Activated T-helper 17 cell treated with anti-CD3 and anti-CD28 coated beads, Interleukin-2, amount 50 U/mL, for 72 hours (primary cell): ENCODE data around the gene SYT2. TPM values are rescaled to one million over a fixed set of nuclear protein-coding genes. Genes with fewer than 3 reads are reported as not detected.

Source experiments
- ATAC-seq: fragments of 150-1000 bp; cut with Tn5 transposase; replicated peaks from 2 replicates; pipeline ENCODE4 v1.10.0; 2021; ENCODE audit warnings: mild to moderate bottlenecking, moderate library complexity
- H3K27ac Mint-ChIP-seq: one replicate; pipeline ENCODE4 v1.8.0; 2022; ENCODE audit warnings: mixed read lengths
- H3K27me3 Mint-ChIP-seq: one replicate; pipeline ENCODE4 v1.8.0; 2022; ENCODE audit warnings: mixed read lengths
- H3K36me3 Mint-ChIP-seq: one replicate; pipeline ENCODE4 v1.8.0; 2022; ENCODE audit warnings: low read depth, mild to moderate bottlenecking, mixed read lengths
- H3K4me1 Mint-ChIP-seq: one replicate; pipeline ENCODE4 v1.8.0; 2022; ENCODE audit warnings: mixed read lengths
- H3K4me3 Mint-ChIP-seq: one replicate; pipeline ENCODE4 v1.8.0; 2022; ENCODE audit warnings: mild to moderate bottlenecking, mixed read lengths
- H3K9me3 Mint-ChIP-seq: one replicate; pipeline ENCODE4 v1.8.0; 2022; ENCODE audit warnings: mixed read lengths
- total RNA-seq, 2 donors: library from RNA; stranded (reverse); gene quantifications; one replicate each; pipeline ENCODE4 v1.2.3, GENCODE V29; 2022

The SYT2 gene
- total RNA-seq, 2 donors from 2014 or later = 0.05 TPM; not detected in 1

DNA sequence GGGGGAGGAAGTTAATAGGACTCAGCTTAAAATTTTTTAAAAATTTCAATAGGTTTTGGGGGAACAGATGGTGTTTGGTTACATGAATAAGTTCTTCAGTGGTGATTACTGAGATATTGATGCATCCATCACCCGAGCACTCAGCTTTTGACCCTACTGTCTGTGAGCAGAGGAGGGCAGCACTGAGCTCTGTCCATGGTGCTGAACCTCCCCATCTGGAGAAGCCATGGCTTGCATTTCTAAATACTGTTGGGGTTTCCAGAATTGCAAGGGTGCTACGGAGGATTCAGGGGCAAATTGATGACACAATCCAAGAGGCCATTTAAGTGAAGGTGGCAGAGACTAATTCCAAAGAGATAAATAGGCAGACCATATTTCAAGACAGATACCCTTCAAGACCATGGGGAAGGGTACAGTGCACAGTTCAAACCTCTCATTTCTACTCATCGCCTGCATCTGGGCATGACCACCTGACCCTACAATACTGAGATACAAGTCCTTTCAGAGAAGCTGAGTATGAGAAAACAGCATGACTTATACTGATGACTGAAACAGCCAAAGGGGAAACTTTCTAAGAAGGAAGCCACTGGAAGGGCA, 17.2 kb downstream of the SYT2 start:
- H3K27me3 Mint-ChIP-seq = peaks cover 42% of the 10 kb centered on the region
- H3K9me3 Mint-ChIP-seq = peaks cover 4% of the 10 kb centered on the region
- ATAC-seq = peak; percentile 57
- no peaks in the 10 kb centered on the region for H3K36me3 Mint-ChIP-seq
- no peaks in the 10 kb centered on the region for H3K4me1 Mint-ChIP-seq
- no peak overlapping the region for H3K4me3 Mint-ChIP-seq
- H3K27ac Mint-ChIP-seq = no peak overlapping the region

DNA sequence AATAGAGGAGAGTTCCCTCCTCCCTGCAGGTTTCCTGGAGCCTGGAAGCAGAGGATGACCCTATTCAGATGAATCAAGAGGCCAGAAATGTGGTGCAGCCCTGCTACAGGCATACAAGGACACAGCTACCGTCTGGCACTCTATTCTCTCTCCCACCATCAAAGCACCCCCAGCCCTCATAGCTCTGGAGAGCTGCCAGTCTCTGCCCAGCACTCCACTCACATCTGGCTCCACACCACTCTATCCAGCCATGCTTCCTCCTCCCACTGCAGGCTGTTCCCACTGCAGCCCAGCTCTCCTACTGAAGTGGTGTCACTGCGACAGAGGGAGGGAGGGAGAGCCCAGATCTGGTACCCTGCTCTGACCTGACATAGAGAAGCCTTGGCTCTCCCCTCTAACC, 18.4 kb downstream of the SYT2 start:
- Mint-ChIP-seq H3K36me3 (no peaks in the 10 kb centered on the region), H3K4me1 (no peaks in the 10 kb centered on the region), H3K27ac (no peak overlapping the region), H3K27me3 (peaks cover 49% of the 10 kb centered on the region), H3K4me3 (no peak overlapping the region), H3K9me3 (peaks cover 4% of the 10 kb centered on the region)
- ATAC-seq = no peak

DNA sequence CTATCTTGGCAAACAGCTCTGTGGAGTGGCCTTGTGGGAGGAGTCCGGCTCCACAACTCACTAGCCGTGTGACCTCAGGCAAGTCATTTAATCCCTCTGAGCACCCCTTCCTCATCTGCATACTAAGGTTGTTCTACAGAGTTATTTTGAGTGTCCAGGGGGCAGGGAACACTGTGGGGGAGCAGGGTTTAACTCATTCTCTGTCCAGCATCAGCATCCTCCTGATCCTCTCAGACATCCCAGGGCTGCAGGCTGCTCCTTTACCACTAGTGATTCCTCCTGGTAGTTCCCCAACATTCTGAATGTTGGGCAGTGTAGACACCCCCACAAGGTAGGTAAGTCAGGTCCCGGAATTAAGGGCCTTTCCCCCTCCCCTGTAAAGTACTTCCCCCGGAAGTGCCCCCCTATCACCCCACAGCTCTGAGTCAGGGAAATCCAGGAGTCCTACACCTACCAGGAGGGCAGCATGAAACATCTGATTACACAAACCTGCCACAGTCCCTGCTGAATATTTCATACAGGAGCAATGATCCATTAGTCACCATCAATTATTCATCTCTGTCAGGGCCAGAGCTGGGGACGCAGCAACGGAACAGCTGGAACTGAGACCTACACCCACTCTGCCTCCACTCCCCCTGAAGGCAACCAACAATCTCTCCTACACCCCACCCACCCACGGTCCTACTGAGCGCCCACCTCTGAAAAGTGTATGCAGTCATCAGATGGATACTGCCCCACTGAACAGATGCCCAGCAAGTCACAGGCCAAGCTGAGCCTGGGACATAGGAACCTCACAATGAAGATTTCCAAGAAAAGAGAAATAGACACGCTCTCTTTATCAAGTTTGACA, 20.5 kb downstream of the SYT2 start:
- H3K36me3 Mint-ChIP-seq = no peaks in the 10 kb centered on the region
- peaks cover 37% of the 10 kb centered on the region for H3K27me3 Mint-ChIP-seq
- H3K27ac Mint-ChIP-seq = no peak overlapping the region
- H3K9me3 Mint-ChIP-seq = peaks cover 4% of the 10 kb centered on the region
- no peak for ATAC-seq
- no peaks in the 10 kb centered on the region for H3K4me1 Mint-ChIP-seq
- H3K4me3 Mint-ChIP-seq = no peak overlapping the region

- Mint-ChIP-seq H3K4me3 (no peak overlapping the region), H3K36me3 (no peaks in the 10 kb centered on the region), H3K27ac (no peak overlapping the region), H3K4me1 (no peaks in the 10 kb centered on the region), H3K9me3 (peaks cover 4% of the 10 kb centered on the region), H3K27me3 (peaks cover 43% of the 10 kb centered on the region)
- no peak for ATAC-seq
These were observed 21.2 kb downstream of the SYT2 start for GRCh38 chr1:202689082-202689481.

DNA sequence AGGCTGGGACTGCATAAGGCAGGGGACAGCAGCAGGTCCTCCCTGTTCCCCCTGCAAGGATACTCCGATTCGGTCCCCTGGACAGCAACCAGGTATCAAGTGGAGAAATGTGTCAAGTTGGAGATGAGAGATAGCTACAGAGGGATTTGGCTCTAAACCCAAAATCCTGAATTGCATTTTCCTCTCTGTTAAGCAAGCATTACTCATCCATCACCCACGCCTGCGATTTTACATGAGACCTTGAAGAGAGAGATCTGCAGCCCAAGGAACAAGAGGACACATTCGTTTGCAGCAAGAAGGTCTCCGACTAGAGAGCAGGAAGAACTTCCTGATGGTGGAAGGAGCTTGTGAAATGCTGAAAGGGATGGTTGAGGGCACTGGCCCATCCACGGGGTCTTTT, 21.9 kb downstream of the SYT2 start:
- no peak for ATAC-seq
- peaks cover 4% of the 10 kb centered on the region for H3K9me3 Mint-ChIP-seq
- H3K4me1 Mint-ChIP-seq = no peaks in the 10 kb centered on the region
- H3K27ac Mint-ChIP-seq = no peak overlapping the region
- peaks cover 44% of the 10 kb centered on the region for H3K27me3 Mint-ChIP-seq
- no peaks in the 10 kb centered on the region for H3K36me3 Mint-ChIP-seq
- H3K4me3 Mint-ChIP-seq = no peak overlapping the region

DNA sequence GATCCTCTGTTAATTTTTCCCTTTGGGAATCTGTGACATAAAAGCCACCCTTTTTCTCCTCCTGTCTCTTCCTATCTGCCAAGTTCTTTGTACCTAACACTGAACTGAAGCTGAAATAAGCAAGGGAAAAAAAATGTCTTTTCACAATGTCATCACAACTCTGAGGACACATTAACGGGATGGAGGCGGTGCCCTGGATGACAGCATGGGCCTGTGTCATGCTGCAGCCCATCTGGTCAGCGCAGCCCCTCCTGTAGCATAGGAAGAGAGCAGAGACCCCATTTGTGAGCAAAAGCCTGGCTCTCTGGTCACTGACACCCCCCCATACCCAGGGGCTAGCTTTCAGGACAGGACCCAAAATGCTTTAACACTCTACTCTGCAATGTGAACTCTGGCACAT, 22.5 kb downstream of the SYT2 start:
- no peak overlapping the region for H3K27ac Mint-ChIP-seq
- no peaks in the 10 kb centered on the region for H3K9me3 Mint-ChIP-seq
- no peaks in the 10 kb centered on the region for H3K4me1 Mint-ChIP-seq
- no peaks in the 10 kb centered on the region for H3K36me3 Mint-ChIP-seq
- H3K27me3 Mint-ChIP-seq = peaks cover 41% of the 10 kb centered on the region
- ATAC-seq = no peak
- no peak overlapping the region for H3K4me3 Mint-ChIP-seq

DNA sequence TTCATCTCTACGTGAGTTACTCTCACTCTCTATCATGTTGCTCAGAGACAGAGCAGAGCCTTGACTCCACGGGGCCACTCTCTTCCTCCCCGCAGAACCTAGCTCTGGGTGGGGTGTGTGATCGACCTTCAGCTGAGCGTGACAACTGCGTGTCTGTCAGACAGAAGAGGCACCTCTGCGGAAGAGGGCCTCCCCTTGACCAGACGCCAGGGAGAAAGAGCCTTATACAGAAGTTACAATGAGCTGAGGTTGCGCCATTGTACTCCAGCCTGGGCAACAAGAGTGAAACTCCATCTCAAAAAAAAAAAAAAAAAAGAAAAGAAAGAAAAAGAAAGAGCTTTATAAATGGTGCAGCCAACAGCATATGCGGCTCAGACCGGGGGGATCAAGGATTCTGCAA, 22.9 kb downstream of the SYT2 start:
- Mint-ChIP-seq H3K36me3 (no peaks in the 10 kb centered on the region), H3K9me3 (no peaks in the 10 kb centered on the region), H3K4me3 (no peak overlapping the region), H3K27me3 (peaks cover 45% of the 10 kb centered on the region), H3K27ac (no peak overlapping the region), H3K4me1 (no peaks in the 10 kb centered on the region)
- no peak for ATAC-seq

- no peak for ATAC-seq
- Mint-ChIP-seq H3K36me3 (no peaks in the 10 kb centered on the region), H3K27ac (no peak overlapping the region)
These were observed 24.6 kb downstream of the SYT2 start for GRCh38 chr1:202685641-202686040.

DNA sequence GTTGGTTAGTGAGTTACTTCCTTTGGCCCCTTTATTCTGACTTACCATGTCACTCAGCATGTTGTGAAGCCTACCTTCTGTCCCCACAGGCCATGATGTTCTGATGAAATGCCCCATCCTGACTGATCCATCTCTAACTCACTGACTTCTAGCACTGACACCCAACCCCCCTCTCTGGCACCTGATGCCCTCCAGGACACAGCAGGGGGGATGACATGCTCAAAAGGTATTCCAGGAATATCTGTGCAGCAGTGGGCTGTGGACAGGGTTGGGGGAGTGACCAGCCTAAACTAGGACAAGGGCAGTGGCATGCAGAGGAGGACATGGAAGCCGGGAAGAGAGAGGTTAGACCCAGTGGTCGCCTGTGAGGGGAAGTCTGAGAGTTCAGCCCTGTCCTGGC, 25.5 kb downstream of the SYT2 start:
- Mint-ChIP-seq H3K27me3 (peaks cover 42% of the 10 kb centered on the region), H3K9me3 (no peaks in the 10 kb centered on the region), H3K27ac (no peak overlapping the region), H3K36me3 (no peaks in the 10 kb centered on the region), H3K4me1 (no peaks in the 10 kb centered on the region), H3K4me3 (no peak overlapping the region)
- no peak for ATAC-seq

More at GRCh38 chr1:202685641-202686040, 24.6 kb downstream of the SYT2 start:
- Mint-ChIP-seq H3K27me3 (peaks cover 40% of the 10 kb centered on the region), H3K4me3 (no peak overlapping the region), H3K9me3 (no peaks in the 10 kb centered on the region), H3K4me1 (no peaks in the 10 kb centered on the region)

DNA sequence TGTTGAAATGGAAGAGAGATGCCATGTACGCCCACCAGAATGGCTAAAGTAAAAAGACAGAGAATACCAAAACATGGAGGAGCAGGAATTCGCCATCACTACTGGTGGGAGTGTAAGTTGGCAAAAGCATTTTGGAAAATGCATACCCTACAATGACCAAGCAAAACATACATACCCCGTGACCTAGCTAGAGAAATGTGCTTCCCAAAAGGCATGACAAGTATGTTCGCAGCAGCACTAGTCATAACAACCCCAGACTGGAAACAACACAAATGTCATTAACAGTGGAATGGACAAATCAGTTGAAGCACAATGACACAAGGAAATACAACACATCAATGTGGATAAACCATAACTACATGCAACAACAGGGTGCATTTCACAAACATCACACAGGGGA, 27.2 kb downstream of the SYT2 start:
- H3K27me3 Mint-ChIP-seq = peaks cover 46% of the 10 kb centered on the region
- H3K9me3 Mint-ChIP-seq = no peaks in the 10 kb centered on the region
- H3K27ac Mint-ChIP-seq = no peak overlapping the region
- no peak for ATAC-seq
- no peak overlapping the region for H3K4me3 Mint-ChIP-seq
- H3K36me3 Mint-ChIP-seq = no peaks in the 10 kb centered on the region
- no peaks in the 10 kb centered on the region for H3K4me1 Mint-ChIP-seq

GRCh38 chr1:202682477-202682876, 27.8 kb downstream of the SYT2 start:
- peaks cover 42% of the 10 kb centered on the region for H3K27me3 Mint-ChIP-seq
- H3K36me3 Mint-ChIP-seq = no peaks in the 10 kb centered on the region
- H3K27ac Mint-ChIP-seq = no peak overlapping the region
- no peak overlapping the region for H3K4me3 Mint-ChIP-seq
- ATAC-seq = no peak
- no peaks in the 10 kb centered on the region for H3K9me3 Mint-ChIP-seq
- no peaks in the 10 kb centered on the region for H3K4me1 Mint-ChIP-seq

DNA sequence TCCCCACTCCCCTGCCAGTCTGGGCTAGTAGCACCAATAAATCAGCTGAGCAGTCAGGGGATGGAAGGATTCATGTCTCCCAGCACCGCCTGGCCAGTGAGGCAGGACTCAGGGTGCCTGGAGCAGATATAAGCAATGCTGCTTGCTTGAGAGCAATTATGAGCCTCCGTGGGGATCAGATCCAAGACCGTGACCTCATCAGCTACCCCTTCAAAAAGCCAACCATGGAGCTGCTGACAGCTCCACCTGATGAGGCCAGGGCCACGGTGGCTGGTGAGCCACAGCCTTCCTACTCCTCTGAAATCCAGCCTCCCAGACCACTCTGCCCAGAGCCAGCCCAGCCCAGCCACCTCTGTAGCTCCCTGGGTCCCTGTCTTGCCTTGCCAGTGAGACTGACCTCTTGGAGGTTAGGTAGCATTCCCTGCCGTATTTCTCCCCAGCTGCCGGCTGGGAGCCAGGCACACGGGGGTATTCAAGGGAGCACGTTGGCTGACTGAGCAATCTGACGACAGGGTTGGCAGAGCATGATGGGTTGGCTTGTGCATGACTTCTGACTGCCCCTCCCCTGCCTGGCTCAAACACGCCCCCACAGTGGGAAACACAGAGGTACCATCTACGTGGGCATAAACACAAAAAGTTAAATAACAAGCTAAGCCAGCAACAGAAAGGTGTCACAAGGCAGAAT, 28.4 kb downstream of the SYT2 start:
- Mint-ChIP-seq H3K4me3 (no peak overlapping the region), H3K9me3 (no peaks in the 10 kb centered on the region), H3K36me3 (no peaks in the 10 kb centered on the region), H3K27me3 (peaks cover 43% of the 10 kb centered on the region), H3K4me1 (no peaks in the 10 kb centered on the region), H3K27ac (no peak overlapping the region)
- ATAC-seq = no peak

DNA sequence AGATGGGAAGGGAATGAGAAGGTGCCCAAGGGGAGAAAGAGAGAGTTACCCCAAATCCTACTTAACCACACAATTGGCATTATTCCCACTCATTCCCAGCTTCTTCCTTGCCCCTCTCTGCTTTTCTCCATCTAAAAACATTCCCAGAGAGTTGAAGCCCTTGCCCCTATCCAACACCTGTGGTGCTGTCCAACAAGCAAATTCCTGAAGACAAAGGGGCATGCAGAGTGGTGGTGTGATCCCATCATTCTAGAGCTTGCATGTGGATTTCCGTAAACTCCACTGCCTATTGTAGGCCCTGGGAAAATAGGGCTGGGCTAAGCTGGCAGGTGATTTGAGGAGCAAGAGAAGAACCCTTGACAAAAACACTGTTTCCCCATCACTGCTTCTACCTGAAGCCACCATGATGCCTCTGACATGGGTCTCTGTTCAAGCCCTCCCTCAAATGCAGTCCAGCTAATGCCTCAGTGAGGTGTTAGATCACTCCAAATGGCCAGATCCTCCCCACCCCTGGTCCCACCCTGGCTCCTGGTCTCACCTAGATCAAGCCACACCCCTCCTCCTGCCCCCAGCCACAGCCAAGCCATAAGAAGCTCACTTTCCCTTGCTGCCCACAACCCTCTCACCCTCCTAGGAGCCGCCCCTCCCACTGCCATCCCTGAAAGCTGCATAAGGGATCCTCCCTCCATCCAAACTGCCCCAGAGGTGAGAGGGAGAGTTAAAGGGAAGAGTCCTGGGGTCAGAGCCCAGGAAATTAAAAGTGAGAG, 29.5 kb downstream of the SYT2 start:
- H3K9me3 Mint-ChIP-seq = no peaks in the 10 kb centered on the region
- H3K27ac Mint-ChIP-seq = no peak overlapping the region
- ATAC-seq = no peak
- no peaks in the 10 kb centered on the region for H3K4me1 Mint-ChIP-seq
- no peaks in the 10 kb centered on the region for H3K36me3 Mint-ChIP-seq
- peaks cover 40% of the 10 kb centered on the region for H3K27me3 Mint-ChIP-seq
- H3K4me3 Mint-ChIP-seq = no peak overlapping the region

DNA sequence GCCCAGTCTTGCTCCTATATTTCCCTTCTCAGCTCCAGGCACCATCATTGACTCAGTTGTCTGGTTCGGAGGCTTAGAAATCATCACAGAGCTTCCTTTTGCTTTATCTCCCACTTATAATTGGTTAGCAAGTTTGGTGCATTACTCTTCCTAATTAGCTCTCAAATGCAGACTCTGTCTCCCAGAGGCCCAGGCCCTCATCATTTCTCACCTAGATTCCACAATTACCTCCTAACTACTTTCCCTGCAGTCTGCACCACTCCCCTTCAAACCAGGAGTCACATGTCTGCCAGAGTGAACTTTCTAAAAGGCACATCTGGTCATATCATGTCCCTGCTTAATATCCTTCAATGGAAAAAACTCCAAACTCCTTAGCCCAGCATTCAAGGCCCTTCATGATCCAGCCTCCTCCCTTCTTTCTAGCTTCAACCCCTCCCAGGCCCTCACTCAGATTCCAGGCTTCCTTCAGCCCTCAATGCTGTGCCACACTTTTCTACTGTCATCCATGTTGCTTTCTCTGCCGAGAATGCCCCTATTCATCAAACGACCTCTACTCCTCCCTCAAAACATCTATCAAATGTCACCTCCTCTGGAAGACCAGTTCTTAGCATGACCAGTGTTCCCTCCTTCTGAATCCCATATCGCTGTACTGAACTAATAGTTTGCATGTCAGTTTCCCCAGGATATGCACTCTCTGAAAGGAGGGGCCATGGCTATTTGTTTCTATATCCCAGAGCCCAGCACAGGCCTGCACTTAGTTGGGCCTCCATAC, 30.7 kb downstream of the SYT2 start:
- Mint-ChIP-seq H3K4me3 (no peak overlapping the region), H3K27me3 (peaks cover 37% of the 10 kb centered on the region), H3K4me1 (no peaks in the 10 kb centered on the region), H3K36me3 (no peaks in the 10 kb centered on the region), H3K27ac (no peak overlapping the region), H3K9me3 (no peaks in the 10 kb centered on the region)
- no peak for ATAC-seq
